GM12891 (cell line): ENCODE data around the gene GPR15LG.

Experiments
- PAX5 ChIP-seq: IDR thresholded peaks from 2 replicates; pipeline ENCODE4 v1.6.1; 2011; ENCODE audit warnings: low read length, moderate library complexity, mild to moderate bottlenecking; ENCODE audit not compliant: insufficient read depth, severe bottlenecking
- POLR2A ChIP-seq: IDR thresholded peaks from 2 replicates; pipeline ENCODE4 v1.6.1; 2011; ENCODE audit warnings: low read depth, low read length, control low read depth
- POLR2AphosphoS5 ChIP-seq: IDR thresholded peaks from 2 replicates; pipeline ENCODE4 v1.6.1; 2011; ENCODE audit warnings: low read depth, low read length, control low read depth
- POU2F2 ChIP-seq: IDR thresholded peaks from 2 replicates; pipeline ENCODE4 v1.6.1; 2011; ENCODE audit warnings: low read depth, mild to moderate bottlenecking, control low read depth, low read length, moderate library complexity
- SPI1 ChIP-seq: IDR thresholded peaks from 2 replicates; pipeline ENCODE4 v1.6.1; 2011; ENCODE audit warnings: low read depth, low read length, control low read depth
- TAF1 ChIP-seq: IDR thresholded peaks from 2 replicates; pipeline ENCODE4 v1.6.1; 2011; ENCODE audit warnings: low read depth, low read length, control low read depth

DNA sequence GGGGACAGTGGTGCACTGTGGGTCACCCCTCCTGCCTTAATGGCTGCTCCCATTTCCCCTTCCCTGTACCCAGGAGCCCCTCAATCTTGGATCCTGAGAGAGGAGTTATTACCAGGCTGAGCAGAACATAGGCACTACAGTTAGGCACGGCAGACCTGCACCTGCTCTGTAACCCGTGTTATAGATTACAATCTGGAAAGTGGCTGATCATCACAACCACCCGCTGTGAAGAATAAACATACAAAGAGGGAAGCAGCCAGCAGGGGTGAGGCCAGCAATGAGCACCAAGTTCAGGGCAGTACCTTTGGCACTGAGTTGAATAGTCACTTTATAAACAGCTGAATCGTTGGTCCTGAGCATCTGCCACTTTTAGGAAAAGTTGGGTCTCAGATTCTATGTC lies 22.5 kb downstream of the GPR15LG start:
- TF ChIP-seq POLR2AphosphoS5: no peak
- TF ChIP-seq POLR2A: no peak
- no peak for TF ChIP-seq POU2F2
- TF ChIP-seq PAX5: no peak
- no peak for TF ChIP-seq TAF1
- no peak for TF ChIP-seq SPI1
